NT2/D1 (cell line): ENCODE results near the gene HOXC13.

Experiments
- YY1 ChIP-seq: IDR thresholded peaks from 2 replicates; pipeline ENCODE4 v1.6.1; 2011; ENCODE audit not compliant: insufficient read length, insufficient read depth
- ZNF274 ChIP-seq: IDR thresholded peaks from 2 replicates; pipeline ENCODE4 v1.6.1; 2011; ENCODE audit warnings: mild to moderate bottlenecking, low read depth, low read length

- TF ChIP-seq ZNF274, result no peak
- TF ChIP-seq YY1, result no peak
Measured at GRCh38 chr12:53993162-53994008, 54.8 kb downstream of the HOXC13 start.
